H9 (cell line): ENCODE measurements around the gene CHCHD3. TPM values are rescaled to one million over a fixed set of nuclear protein-coding genes. Genes with fewer than 3 reads are reported as not detected.

Experiments used
- DNase-seq: peaks from one replicate; pipeline ENCODE4 v3.0.0-alpha.2; 2017
- H2AFZ ChIP-seq: one replicate; pipeline ENCODE4 v1.6.1; 2013; ENCODE audit warnings: mild to moderate bottlenecking, low read length, control low read depth, moderate library complexity
- H2AK5ac ChIP-seq: 2 replicates; pipeline ENCODE4 v1.6.1; 2013; ENCODE audit warnings: low read length, control low read depth, mixed read lengths; ENCODE audit not compliant: insufficient read length
- H2BK120ac ChIP-seq: one replicate; pipeline ENCODE4 v1.6.1; 2013; ENCODE audit warnings: low read depth, mild to moderate bottlenecking, low read length, control low read depth, inconsistent platforms; ENCODE audit not compliant: poor library complexity, severe bottlenecking
- H2BK12ac ChIP-seq: 2 replicates; pipeline ENCODE4 v1.6.1; 2013; ENCODE audit warnings: low read length, control low read depth, mixed read lengths, low read depth; ENCODE audit not compliant: insufficient read length
- H2BK15ac ChIP-seq: 2 replicates; pipeline ENCODE4 v1.6.1; 2013; ENCODE audit warnings: low read depth, low read length, control low read depth
- H2BK20ac ChIP-seq: one replicate; pipeline ENCODE4 v1.6.1; 2013; ENCODE audit warnings: low read depth, mild to moderate bottlenecking, low read length, control low read depth, inconsistent platforms; ENCODE audit not compliant: poor library complexity, severe bottlenecking
- H2BK5ac ChIP-seq: 2 replicates; pipeline ENCODE4 v1.6.1; 2013; ENCODE audit warnings: low read length, control low read depth, mixed read lengths; ENCODE audit not compliant: insufficient read length
- H3K14ac ChIP-seq: 2 replicates; pipeline ENCODE4 v1.6.1; 2013; ENCODE audit warnings: low read length, control low read depth; ENCODE audit not compliant: insufficient read depth
- H3K18ac ChIP-seq: 2 replicates; pipeline ENCODE4 v1.6.1; 2013; ENCODE audit warnings: low read depth, mild to moderate bottlenecking, mixed read lengths, low read length, control low read depth; ENCODE audit not compliant: insufficient read length
- H3K23ac ChIP-seq: 2 replicates; pipeline ENCODE4 v1.6.1; 2013; ENCODE audit warnings: low read length, control low read depth, mixed read lengths, low read depth; ENCODE audit not compliant: insufficient read length
- H3K23me2 ChIP-seq: 2 replicates; pipeline ENCODE4 v1.6.1; 2013; ENCODE audit warnings: low read depth, mild to moderate bottlenecking, mixed read lengths, low read length, control low read depth; ENCODE audit not compliant: insufficient read length, poor library complexity, severe bottlenecking
- H3K27ac ChIP-seq: 2 replicates; pipeline ENCODE4 v1.5.1; 2013; ENCODE audit warnings: low read length, control low read depth, mixed read lengths, low read depth; ENCODE audit not compliant: insufficient read length
- H3K27me3 ChIP-seq: 2 replicates; pipeline ENCODE4 v1.6.1; 2013; ENCODE audit warnings: low read length, control low read depth, inconsistent platforms; ENCODE audit not compliant: insufficient read depth
- H3K4ac ChIP-seq: 2 replicates; pipeline ENCODE4 v1.6.1; 2013; ENCODE audit warnings: low read depth, mild to moderate bottlenecking, control low read depth, inconsistent platforms, low read length, moderate library complexity
- H3K4me1 ChIP-seq: 2 replicates; pipeline ENCODE4 v1.6.1; 2013; ENCODE audit warnings: low read length, control low read depth, inconsistent platforms; ENCODE audit not compliant: insufficient read depth
- H3K4me2 ChIP-seq: 2 replicates; pipeline ENCODE4 v1.6.1; 2013; ENCODE audit warnings: low read length, control low read depth, mixed read lengths; ENCODE audit not compliant: insufficient read length, insufficient read depth
- H3K56ac ChIP-seq: 2 replicates; pipeline ENCODE4 v1.6.1; 2013; ENCODE audit warnings: low read depth, mild to moderate bottlenecking, mixed read lengths, low read length, control low read depth; ENCODE audit not compliant: insufficient read length
- H3K79me1 ChIP-seq: 2 replicates; pipeline ENCODE4 v1.6.1; 2013; ENCODE audit warnings: low read depth, mild to moderate bottlenecking, moderate library complexity, low read length, control low read depth, inconsistent platforms; ENCODE audit not compliant: insufficient read depth, poor library complexity, severe bottlenecking
- H3K79me2 ChIP-seq: 2 replicates; pipeline ENCODE4 v1.6.1; 2013; ENCODE audit warnings: low read length, control low read depth, inconsistent platforms; ENCODE audit not compliant: insufficient read depth
- H3K9ac ChIP-seq: 2 replicates; pipeline ENCODE4 v1.6.1; 2013; ENCODE audit warnings: low read length, control low read depth, mixed read lengths; ENCODE audit not compliant: insufficient read length; ENCODE audit errors: extremely low read depth
- H3K9me3 ChIP-seq: one replicate; pipeline ENCODE4 v1.6.1; 2013; ENCODE audit warnings: low read depth, low read length, inconsistent platforms; ENCODE audit not compliant: control insufficient read depth
- H3T11ph ChIP-seq: one replicate; pipeline ENCODE4 v1.6.1; 2013; ENCODE audit warnings: mild to moderate bottlenecking, low read length, control low read depth, inconsistent platforms
- H4K20me1 ChIP-seq: one replicate; pipeline ENCODE4 v1.6.1; 2013; ENCODE audit not compliant: control insufficient read depth, insufficient read length, insufficient read depth
- H4K5ac ChIP-seq: 2 replicates; pipeline ENCODE4 v1.6.1; 2013; ENCODE audit warnings: low read depth, mild to moderate bottlenecking, mixed read lengths, low read length, control low read depth; ENCODE audit not compliant: insufficient read length
- H4K8ac ChIP-seq: replicated peaks from 2 replicates; pipeline ENCODE4 v1.6.1; 2013; ENCODE audit warnings: low read length, control low read depth, mixed read lengths, low read depth; ENCODE audit not compliant: insufficient read length
- H4K91ac ChIP-seq: 2 replicates; pipeline ENCODE4 v1.6.1; 2013; ENCODE audit warnings: low read depth, mild to moderate bottlenecking, moderate library complexity, mixed read lengths, low read length, control low read depth; ENCODE audit not compliant: insufficient read length
- H3K27ac Mint-ChIP-seq, 3 experiments: 2 replicates in 2 of 3; 3 replicates in 1 of 3; pipeline ENCODE4 v1.8.0; 2020 to 2021; ENCODE audit warnings: mixed read lengths in 3 of 3, mild to moderate bottlenecking in 1 of 3, moderate library complexity in 1 of 3
- H3K27me3 Mint-ChIP-seq: 2 replicates; pipeline ENCODE4 v1.8.0; 2021; ENCODE audit warnings: low read depth, mild to moderate bottlenecking, moderate library complexity, mixed read lengths
- H3K36me3 Mint-ChIP-seq, 3 experiments: 2 replicates in 2 of 3; 3 replicates in 1 of 3; pipeline ENCODE4 v1.8.0; 2020 to 2021; ENCODE audit warnings: low read depth in 3 of 3, mixed read lengths in 3 of 3; ENCODE audit not compliant: insufficient read depth in 1 of 3
- H3K4me1 Mint-ChIP-seq, 2 experiments: 2 replicates each; pipeline ENCODE4 v1.8.0; 2020; ENCODE audit warnings: mixed read lengths in 2 of 2
- H3K4me3 Mint-ChIP-seq, 2 experiments: 2 replicates in 1 of 2; 3 replicates in 1 of 2; pipeline ENCODE4 v1.8.0; 2020 to 2021; ENCODE audit warnings: mild to moderate bottlenecking in 2 of 2, mixed read lengths in 2 of 2, moderate library complexity in 1 of 2
- H3K9me3 Mint-ChIP-seq, 2 experiments: 2 replicates in 1 of 2; 3 replicates in 1 of 2; pipeline ENCODE4 v1.8.0; 2020; ENCODE audit warnings: mild to moderate bottlenecking in 2 of 2, mixed read lengths in 2 of 2, moderate library complexity in 1 of 2
- CTCF ChIP-seq: fragments of 200-600 bp; sonication (generic); conservative IDR thresholded peaks from 3 replicates; pipeline ENCODE4 v1.8.0; 2021; ENCODE audit warnings: antibody characterized with exemption, mild to moderate bottlenecking
- total RNA-seq: library from RNA; stranded (reverse); gene quantifications from 2 replicates; pipeline ENCODE4 v1.2.1, GENCODE V29; 2021

Gene CHCHD3
- total RNA-seq, 1 experiment from 2014 or later: 104 TPM

GRCh38 chr7:132828502-132828901 lies 253.4 kb downstream of the CHCHD3 start:
- no peaks in the 10 kb centered on the region for H3K23me2 ChIP-seq
- H3K27ac ChIP-seq: no peak overlapping the region
- no peak overlapping the region for H2BK12ac ChIP-seq
- H4K20me1 ChIP-seq: no peaks in the 10 kb centered on the region
- H3K4ac ChIP-seq: no peak overlapping the region
- no peaks in the 10 kb centered on the region for H3K9me3 ChIP-seq
- no peak overlapping the region for H3K18ac ChIP-seq
- no peak overlapping the region for H2BK120ac ChIP-seq
- no peak overlapping the region for H2AFZ ChIP-seq
- no peak overlapping the region for H3K9ac ChIP-seq
- no peaks in the 10 kb centered on the region for H3K27me3 ChIP-seq
- H3K4me2 ChIP-seq: no peak overlapping the region
- Mint-ChIP-seq H3K27me3 (no peaks in the 10 kb centered on the region), H3K36me3 (peaks cover 0 to 4% (median 3%) of the 10 kb centered on the region in 3 experiments; a peak in 1 of 7 replicates), H3K4me1 (peaks cover 7 to 15% of the 10 kb centered on the region in 2 experiments), H3K27ac (no peak overlapping the region), H3K4me3 (no peak overlapping the region), H3K9me3 (no peaks in the 10 kb centered on the region)
- H3K56ac ChIP-seq: no peak overlapping the region
- peaks cover 4% of the 10 kb centered on the region for H3K4me1 ChIP-seq
- no peak overlapping the region for H3K14ac ChIP-seq
- H3K23ac ChIP-seq: no peak overlapping the region
- no peak overlapping the region for H4K91ac ChIP-seq
- no peak overlapping the region for H4K8ac ChIP-seq
- H4K5ac ChIP-seq: no peak overlapping the region
- TF ChIP-seq CTCF: no peak
- H3K79me2 ChIP-seq: no peaks in the 10 kb centered on the region
- no peak for DNase-seq
- H3T11ph ChIP-seq: no peak overlapping the region
- no peak overlapping the region for H2BK5ac ChIP-seq
- H2BK15ac ChIP-seq: no peak overlapping the region
- H3K79me1 ChIP-seq: no peaks in the 10 kb centered on the region
- H2AK5ac ChIP-seq: no peak overlapping the region
- no peak overlapping the region for H2BK20ac ChIP-seq
